NCI-H345 (cell line): ENCODE measurements around the gene NUMA1.

Source experiments
- DNase-seq: peaks from one replicate; lab custom pipeline; 2025; lab: John Stamatoyannopoulos, UW

Gene NUMA1

GRCh38 chr11:72061739-72062396 is 18.5 kb downstream of the NUMA1 start:
- DNase-seq: no peak

GRCh38 chr11:72058416-72059034 is 21.8 kb downstream of the NUMA1 start:
- peak; percentile 79 for DNase-seq

- no peak for DNase-seq
These were observed 31.4 kb downstream of the NUMA1 start for GRCh38 chr11:72048766-72049460.

GRCh38 chr11:72045849-72046248 is 34.5 kb downstream of the NUMA1 start:
- DNase-seq: no peak

GRCh38 chr11:72042064-72042745 is 38.1 kb downstream of the NUMA1 start:
- DNase-seq: no peak

- DNase-seq: peak; percentile 78
These were observed 38.8 kb downstream of the NUMA1 start for GRCh38 chr11:72041364-72042063.

- peak; percentile 95 for DNase-seq
These were observed 39.6 kb downstream of the NUMA1 start for GRCh38 chr11:72040491-72041363.

- no peak for DNase-seq
These were observed 40.4 kb downstream of the NUMA1 start for GRCh38 chr11:72039856-72040401.

- DNase-seq: no peak
These were observed 41.1 kb downstream of the NUMA1 start for GRCh38 chr11:72039031-72039855.

GRCh38 chr11:72038491-72038890 is 41.9 kb downstream of the NUMA1 start:
- DNase-seq: no peak

GRCh38 chr11:72037554-72038311 is 42.6 kb downstream of the NUMA1 start:
- DNase-seq: peak; percentile 53

GRCh38 chr11:72036687-72037086 is 43.7 kb downstream of the NUMA1 start:
- no peak for DNase-seq

- DNase-seq: no peak
These were observed 49.8 kb downstream of the NUMA1 start for GRCh38 chr11:72030472-72031045.

GRCh38 chr11:72026090-72026489 is 54.3 kb downstream of the NUMA1 start:
- no peak for DNase-seq

GRCh38 chr11:72024069-72024754 is 56.1 kb downstream of the NUMA1 start:
- DNase-seq: no peak

- DNase-seq: no peak
These were observed 57.0 kb downstream of the NUMA1 start for GRCh38 chr11:72023335-72023734.

GRCh38 chr11:72018171-72018570 is 62.2 kb downstream of the NUMA1 start:
- no peak for DNase-seq

GRCh38 chr11:72015511-72016061 is 64.8 kb downstream of the NUMA1 start:
- no peak for DNase-seq
